Stimulated activated CD8-positive, alpha-beta memory T cell treated with anti-CD3 and anti-CD28 coated beads, Interleukin-4, amount 100 ng/mL, for 24 hours (primary cell): ENCODE results near the gene SLC9A5.

Experiments used
- DNase-seq: peaks from one replicate; pipeline ENCODE4 v3.0.0-alpha.2; 2020; ENCODE audit warnings: low read depth

Gene SLC9A5

GRCh38 chr16:67281536-67282446 lies 33.0 kb downstream of the SLC9A5 start:
- DNase-seq, result no peak

- no peak for DNase-seq
These were observed 33.6 kb downstream of the SLC9A5 start for GRCh38 chr16:67282447-67282805.

- DNase-seq, result no peak
These were observed 34.5 kb downstream of the SLC9A5 start for GRCh38 chr16:67283039-67283825.

- no peak for DNase-seq
These were observed 35.2 kb downstream of the SLC9A5 start for GRCh38 chr16:67283826-67284555.

GRCh38 chr16:67284699-67285646 lies 36.2 kb downstream of the SLC9A5 start:
- DNase-seq, result no peak

- no peak for DNase-seq
These were observed 37.9 kb downstream of the SLC9A5 start for GRCh38 chr16:67286441-67287235.

- DNase-seq, result no peak
These were observed 39.2 kb downstream of the SLC9A5 start for GRCh38 chr16:67287960-67288359.

GRCh38 chr16:67291461-67291860 lies 42.7 kb downstream of the SLC9A5 start:
- DNase-seq, result no peak

- no peak for DNase-seq
These were observed 45.5 kb downstream of the SLC9A5 start for GRCh38 chr16:67294171-67294757.

- no peak for DNase-seq
These were observed 46.2 kb downstream of the SLC9A5 start for GRCh38 chr16:67294938-67295361.

- DNase-seq, result no peak
These were observed 47.6 kb downstream of the SLC9A5 start for GRCh38 chr16:67296420-67296819.

- no peak for DNase-seq
These were observed 49.5 kb downstream of the SLC9A5 start for GRCh38 chr16:67298277-67298676.

- no peak for DNase-seq
These were observed 50.5 kb downstream of the SLC9A5 start for GRCh38 chr16:67299269-67299668.

- DNase-seq, result no peak
These were observed 52.5 kb downstream of the SLC9A5 start for GRCh38 chr16:67301080-67301782.

GRCh38 chr16:67302076-67302475 lies 53.3 kb downstream of the SLC9A5 start:
- no peak for DNase-seq

GRCh38 chr16:67302970-67303369 lies 54.2 kb downstream of the SLC9A5 start:
- no peak for DNase-seq

GRCh38 chr16:67304020-67304419 lies 55.2 kb downstream of the SLC9A5 start:
- no peak for DNase-seq

GRCh38 chr16:67305216-67306071 lies 56.7 kb downstream of the SLC9A5 start:
- DNase-seq, result no peak
